K562 (cell line): ENCODE measurements around the gene RNASE8. TPM values are rescaled to one million over a fixed set of nuclear protein-coding genes. Genes with fewer than 3 reads are reported as not detected.
A peak's percentile ranks its signal among the peaks of the same experiment; 100 is the strongest.

ENCODE experiments used
- ATF1 ChIP-seq, 2 experiments: fragments of 450-650 bp in 1 of 2; IDR thresholded peaks; 2 replicates each; pipeline ENCODE4 v1.6.1; 2016; ENCODE audit warnings: missing compliant biosample characterization in 1 of 2, missing genetic modification characterization in 1 of 2
- ATF2 ChIP-seq: sonication (generic); formaldehyde crosslinking; IDR thresholded peaks from 2 replicates; pipeline ENCODE4 v1.8.1; 2022; ENCODE audit warnings: missing genetic modification reagents
- CBX3 ChIP-seq, 2 experiments: IDR thresholded peaks; 1 replicate in 1 of 2; 2 replicates in 1 of 2; pipeline ENCODE4 v1.6.1; 2012; ENCODE audit warnings: inconsistent platforms in 2 of 2, low read length in 2 of 2, borderline replicate concordance in 1 of 2, control low read depth in 1 of 2
- FOXA3 ChIP-seq, 2 experiments: fragments of 450-650 bp in 1 of 2; sonication (generic) in 1 of 2; formaldehyde crosslinking; IDR thresholded peaks in 1 of 2; conservative IDR thresholded peaks in 1 of 2; 2 replicates each; pipeline versions ENCODE4 v1.4.0 to v1.8.0; 2020 to 2022; ENCODE audit warnings: mild to moderate bottlenecking in 2 of 2, missing genetic modification reagents in 1 of 2
- GABPA ChIP-seq: fragments of 200-800 bp; sonication (Bioruptor generic); conservative IDR thresholded peaks from 2 replicates; pipeline ENCODE4 v1.6.1; 2016; ENCODE audit warnings: low read depth, missing genetic modification characterization, missing compliant biosample characterization
- HDAC2 ChIP-seq: fragments of 450-650 bp; IDR thresholded peaks from 2 replicates; pipeline ENCODE4 v1.6.1; 2016; ENCODE audit warnings: mild to moderate bottlenecking
- HNRNPK ChIP-seq: fragments of 200-400 bp; formaldehyde crosslinking; IDR thresholded peaks from one replicate; pipeline ENCODE4 v1.6.1; 2018; ENCODE audit warnings: mild to moderate bottlenecking, low read depth, low read length; ENCODE audit not compliant: poor library complexity, severe bottlenecking
- MEF2D ChIP-seq: conservative IDR thresholded peaks from 2 replicates; pipeline ENCODE4 v1.6.1; 2016; ENCODE audit warnings: low read depth, missing genetic modification characterization, missing compliant biosample characterization
- MYC ChIP-seq, 2 experiments: fragments of 250-450 bp in 1 of 2; sonication (Bioruptor Pico) in 1 of 2; IDR thresholded peaks; 2 replicates each; pipeline versions ENCODE4 v1.5.1 to v1.6.1; 2012 to 2021; ENCODE audit warnings: low read depth in 2 of 2, borderline replicate concordance in 1 of 2, improper control_type of control experiment in 1 of 2, low read length in 1 of 2, mild to moderate bottlenecking in 1 of 2, moderate library complexity in 1 of 2
- NCOA4 ChIP-seq: fragments of 450-650 bp; IDR thresholded peaks from 2 replicates; pipeline ENCODE4 v1.6.1; 2018; ENCODE audit warnings: mild to moderate bottlenecking; ENCODE audit not compliant: partially characterized antibody
- STAT5B ChIP-seq: fragments of 250-450 bp; sonication (Bioruptor Pico); IDR thresholded peaks from 2 replicates; pipeline ENCODE4 v1.8.0; 2021; ENCODE audit warnings: mild to moderate bottlenecking, inconsistent platforms
- TEAD2 ChIP-seq: fragments of 450-650 bp; IDR thresholded peaks from 2 replicates; pipeline ENCODE4 v1.6.1; 2016; ENCODE audit warnings: missing genetic modification characterization, control low read depth, missing compliant biosample characterization
- ZEB2 ChIP-seq: fragments of 450-650 bp; IDR thresholded peaks from 2 replicates; pipeline ENCODE4 v1.6.1; 2016
- polyA plus RNA-seq, 8 experiments: library from polyadenylated mRNA; depleted of rRNA in 4 of 8; stranded (reverse) in 5 of 8; unstranded in 3 of 8; fragments of >200 nt; fragmentation: Nextera tagmentation in 2 of 8; fragmentation: Illumina TruSeq in 1 of 8; extraction: Ambion mirVana in 2 of 8; extraction: Trizol in 1 of 8; gene quantifications; 2 replicates each; pipeline versions ENCODE4 v1.2.1 to v1.2.3, GENCODE V29; 2011 to 2014; ENCODE audit warnings: inconsistent platforms in 1 of 8, missing spikeins in 1 of 8
- total RNA-seq, 7 experiments: library from RNA; depleted of rRNA in 6 of 7; stranded (reverse); fragments of >200 nt in 6 of 7; fragmentation: Illumina TruSeq in 2 of 7; extraction: Trizol in 2 of 7; gene quantifications; 2 replicates each; pipeline versions ENCODE4 v1.2.1 to v1.2.3, GENCODE V29; 2011 to 2021; ENCODE audit warnings: low replicate concordance in 1 of 7
- TF ChIP-seq, protein P1 (sequence below): fragments of 250-450 bp; sonication (Bioruptor Pico); IDR thresholded peaks from 2 replicates; pipeline ENCODE4 v1.8.0; 2022; ENCODE audit warnings: moderate library complexity, mild to moderate bottlenecking, inconsistent platforms
- TF ChIP-seq, protein P2 (sequence below): fragments of 250-450 bp; sonication (Bioruptor Pico); IDR thresholded peaks from 2 replicates; pipeline ENCODE4 v1.5.0; 2021; ENCODE audit warnings: mild to moderate bottlenecking, moderate library complexity
- TF ChIP-seq, protein P3 (sequence below): fragments of 450-650 bp; conservative IDR thresholded peaks from 2 replicates; pipeline ENCODE4 v1.6.1; 2016; ENCODE audit warnings: missing genetic modification characterization, low read depth, mild to moderate bottlenecking, control low read depth, missing compliant biosample characterization
- TF ChIP-seq, protein P4 (sequence below): fragments of 250-450 bp; sonication (Bioruptor Pico); IDR thresholded peaks from 2 replicates; pipeline ENCODE4 v1.5.0; 2020; ENCODE audit warnings: mild to moderate bottlenecking, borderline replicate concordance

RNASE8 gene
- total and polyA plus RNA-seq, 9 of the 15 experiments (the other 6 are each of a cell fraction or from before 2014, with no cell fraction given) = not detected

GRCh38 chr14:21098076-21098891 lies 40.7 kb downstream of the RNASE8 start, which contains the start of gene ZNF219 (continued):
- TF ChIP-seq FOXA3 (CRISPR knock-in tag; conservative IDR thresholded peaks at IDR 0.05 in 1 of 2, IDR thresholded peaks at IDR 0.05 in 1 of 2) (no peak), ATF1 (CRISPR knock-in tag; IDR thresholded peaks at IDR 0.05) (no peak), ATF1 (tag; IDR thresholded peaks at IDR 0.05) (no peak), HDAC2 (no peak), MYC (IDR thresholded peaks at IDR 0.05; ENCODE audit: low read depth, low read length) (no peak), MYC (CRISPR knock-in tag; IDR thresholded peaks at IDR 0.05; ENCODE audit: borderline replicate concordance, low read depth) (no peak), ZEB2 (no peak), CBX3 (IDR thresholded peaks at IDR 0.05; ENCODE audit: borderline replicate concordance in 1 of 2, low read length in 2 of 2) (no peak), HNRNPK (no peak), GABPA (tag) (0 out of 2 replicates have a peak, but pooled peaks have one; percentile 27), NCOA4 (no peak), ATF2 (no peak), STAT5B (CRISPR knock-in tag) (no peak), TEAD2 (0 out of 2 replicates have a peak, but pooled peaks have one; percentile 28), MEF2D (tag) (no peak)
- TF ChIP-seq, protein P1, sequence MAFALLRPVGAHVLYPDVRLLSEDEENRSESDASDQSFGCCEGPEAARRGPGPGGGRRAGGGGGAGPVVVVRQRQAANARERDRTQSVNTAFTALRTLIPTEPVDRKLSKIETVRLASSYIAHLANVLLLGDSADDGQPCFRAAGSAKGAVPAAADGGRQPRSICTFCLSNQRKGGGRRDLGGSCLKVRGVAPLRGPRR (CRISPR knock-in tag) = no peak
- TF ChIP-seq, protein P2, sequence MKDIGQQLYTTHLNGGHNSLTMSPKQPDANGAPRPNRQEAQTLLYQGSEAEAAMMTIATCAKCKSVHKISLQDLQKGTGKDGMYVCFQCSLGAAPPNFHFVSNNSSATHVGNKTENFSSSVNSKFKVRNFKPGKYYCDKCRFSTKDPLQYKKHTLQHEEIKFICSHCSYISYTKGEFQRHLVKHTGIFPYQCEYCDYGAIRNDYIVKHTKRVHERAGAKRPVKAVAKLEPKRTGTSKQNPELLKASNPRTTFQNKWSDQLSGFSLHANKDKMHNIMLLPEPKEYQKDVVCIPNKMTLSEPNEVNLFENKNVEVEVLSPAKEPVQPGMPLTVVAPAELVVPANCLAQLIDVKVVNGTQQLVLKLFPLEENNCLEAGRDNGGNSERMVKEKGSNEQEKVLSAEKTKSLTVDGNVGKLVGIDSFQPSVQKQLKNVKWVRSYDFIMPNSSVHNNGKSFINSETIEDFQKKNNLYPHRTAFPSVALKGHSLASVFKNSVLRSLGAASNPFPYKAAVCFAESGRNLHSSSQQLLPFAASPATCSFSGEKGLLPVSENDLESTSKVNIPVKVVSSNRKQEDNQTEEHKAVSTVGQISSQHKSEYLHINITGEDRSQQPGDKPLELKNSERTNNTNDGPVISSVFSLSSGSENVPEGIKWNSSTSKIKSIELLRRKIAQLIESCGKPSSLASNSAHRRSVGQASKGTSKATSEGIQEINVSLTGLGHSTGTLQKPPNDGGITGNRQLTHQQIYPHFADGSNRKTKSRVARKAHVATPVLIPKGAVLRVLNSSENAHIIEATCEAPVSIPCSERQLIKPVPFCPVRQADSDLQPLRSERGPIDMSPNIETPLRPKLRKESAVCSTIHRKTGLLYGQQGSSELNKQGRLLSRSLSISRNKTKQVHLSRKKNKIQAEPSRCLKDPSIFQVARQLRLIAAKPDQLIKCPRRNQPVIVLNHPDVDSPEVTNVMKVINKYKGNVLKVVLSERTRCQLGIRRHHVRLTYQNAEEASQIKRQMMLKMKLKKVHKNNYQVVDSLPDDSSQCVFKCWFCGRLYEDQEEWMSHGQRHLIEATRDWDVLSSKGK (CRISPR knock-in tag) = no peak
- TF ChIP-seq, protein P3, sequence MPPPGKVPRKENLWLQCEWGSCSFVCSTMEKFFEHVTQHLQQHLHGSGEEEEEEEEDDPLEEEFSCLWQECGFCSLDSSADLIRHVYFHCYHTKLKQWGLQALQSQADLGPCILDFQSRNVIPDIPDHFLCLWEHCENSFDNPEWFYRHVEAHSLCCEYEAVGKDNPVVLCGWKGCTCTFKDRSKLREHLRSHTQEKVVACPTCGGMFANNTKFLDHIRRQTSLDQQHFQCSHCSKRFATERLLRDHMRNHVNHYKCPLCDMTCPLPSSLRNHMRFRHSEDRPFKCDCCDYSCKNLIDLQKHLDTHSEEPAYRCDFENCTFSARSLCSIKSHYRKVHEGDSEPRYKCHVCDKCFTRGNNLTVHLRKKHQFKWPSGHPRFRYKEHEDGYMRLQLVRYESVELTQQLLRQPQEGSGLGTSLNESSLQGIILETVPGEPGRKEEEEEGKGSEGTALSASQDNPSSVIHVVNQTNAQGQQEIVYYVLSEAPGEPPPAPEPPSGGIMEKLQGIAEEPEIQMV = no peak
- TF ChIP-seq, protein P4, sequence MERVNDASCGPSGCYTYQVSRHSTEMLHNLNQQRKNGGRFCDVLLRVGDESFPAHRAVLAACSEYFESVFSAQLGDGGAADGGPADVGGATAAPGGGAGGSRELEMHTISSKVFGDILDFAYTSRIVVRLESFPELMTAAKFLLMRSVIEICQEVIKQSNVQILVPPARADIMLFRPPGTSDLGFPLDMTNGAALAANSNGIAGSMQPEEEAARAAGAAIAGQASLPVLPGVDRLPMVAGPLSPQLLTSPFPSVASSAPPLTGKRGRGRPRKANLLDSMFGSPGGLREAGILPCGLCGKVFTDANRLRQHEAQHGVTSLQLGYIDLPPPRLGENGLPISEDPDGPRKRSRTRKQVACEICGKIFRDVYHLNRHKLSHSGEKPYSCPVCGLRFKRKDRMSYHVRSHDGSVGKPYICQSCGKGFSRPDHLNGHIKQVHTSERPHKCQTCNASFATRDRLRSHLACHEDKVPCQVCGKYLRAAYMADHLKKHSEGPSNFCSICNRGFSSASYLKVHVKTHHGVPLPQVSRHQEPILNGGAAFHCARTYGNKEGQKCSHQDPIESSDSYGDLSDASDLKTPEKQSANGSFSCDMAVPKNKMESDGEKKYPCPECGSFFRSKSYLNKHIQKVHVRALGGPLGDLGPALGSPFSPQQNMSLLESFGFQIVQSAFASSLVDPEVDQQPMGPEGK = no peak
